ENCODE results near the gene EXOSC9.

GRCh38 chr4:121764702-121765367 is 36.3 kb upstream of the EXOSC9 start, which contains the start of gene SMIM43:
- TF ChIP-seq CTCF (conservative IDR thresholded peaks at IDR 0.05; ENCODE audit: low read length) (no peak), EZH2phosphoT487 (IDR thresholded peaks at IDR 0.05; ENCODE audit: borderline replicate concordance, low read depth, low read length) (no peak)

Data from OCI-LY7 (cell line).